PC-9 (cell line): ENCODE measurements around the gene MET. TPM values are rescaled to one million over a fixed set of nuclear protein-coding genes. Genes with fewer than 3 reads are reported as not detected.
"Not testable (repeated sequence)": the region's sequence is repeated elsewhere in the genome, so short reads cannot be mapped to it uniquely, and the experiment has no call there.

Experiments
- BruUV-seq: library from RNA; stranded (reverse); fragments of 400-500 nt; replicated peaks from 2 replicates; lab custom pipeline; 2021; lab: Mats Ljungman, UMichigan
- CTCF ChIA-PET: fragments of 300-600 bp; sonication (Branson Sonifier 250); formaldehyde crosslinking; loops from one replicate; lab custom pipeline; 2022; ENCODE audit warnings: antibody characterized with exemption; lab: Charles Lee
- POLR2A ChIA-PET: fragments of 300-600 bp; sonication (Branson Sonifier 250); formaldehyde crosslinking; loops from one replicate; lab custom pipeline; 2022; ENCODE audit warnings: antibody characterized with exemption; ENCODE audit not compliant: unreplicated experiment; lab: Charles Lee
- DNase-seq, 2 experiments: peaks; one replicate each; pipeline versions ENCODE4 v3.0.0 to v3.0.0-alpha.2; 2015 to 2022; ENCODE audit warnings: mixed read lengths in 1 of 2
- H2AFZ ChIP-seq: fragments of 200-600 bp; sonication (generic); 2 replicates; pipeline ENCODE4 v1.8.1; 2017; ENCODE audit warnings: antibody characterized with exemption
- H3F3A ChIP-seq: fragments of 200-600 bp; sonication (generic); 2 replicates; pipeline ENCODE4 v1.8.1; 2017; ENCODE audit warnings: antibody characterized with exemption, mild to moderate bottlenecking, low read depth; ENCODE audit not compliant: insufficient read depth
- H3K27ac ChIP-seq: fragments of 200-600 bp; sonication (generic); 2 replicates; pipeline ENCODE4 v1.6.1; 2016; ENCODE audit warnings: mixed run types
- H3K27me3 ChIP-seq: fragments of 200-600 bp; sonication (generic); 2 replicates; pipeline ENCODE4 v1.6.1; 2016; ENCODE audit warnings: low read depth, mixed run types; ENCODE audit not compliant: insufficient read depth
- H3K36me3 ChIP-seq: fragments of 200-600 bp; sonication (generic); 2 replicates; pipeline ENCODE4 v1.6.1; 2016; ENCODE audit warnings: low read depth, mixed run types
- H3K4me1 ChIP-seq: fragments of 200-600 bp; sonication (generic); replicated peaks from 2 replicates; pipeline ENCODE4 v1.6.1; 2016; ENCODE audit warnings: mixed run types; ENCODE audit not compliant: insufficient read depth
- H3K4me2 ChIP-seq: fragments of 200-600 bp; sonication (generic); 2 replicates; pipeline ENCODE4 v1.6.1; 2017; ENCODE audit warnings: mixed run types
- H3K4me3 ChIP-seq: fragments of 200-600 bp; sonication (generic); 2 replicates; pipeline ENCODE4 v1.6.1; 2016; ENCODE audit warnings: mixed run types
- H3K79me2 ChIP-seq: fragments of 200-600 bp; sonication (generic); 2 replicates; pipeline ENCODE4 v1.6.1; 2017; ENCODE audit warnings: low read depth, mixed run types
- H3K9me2 ChIP-seq: fragments of 200-600 bp; sonication (generic); 2 replicates; pipeline ENCODE4 v1.8.1; 2017; ENCODE audit warnings: mild to moderate bottlenecking; ENCODE audit not compliant: insufficient read depth
- H3K9me3 ChIP-seq: fragments of 200-600 bp; sonication (generic); 2 replicates; pipeline ENCODE4 v1.8.1; 2016; ENCODE audit warnings: low read depth; ENCODE audit not compliant: insufficient read depth
- H4K20me1 ChIP-seq: fragments of 200-600 bp; sonication (generic); 2 replicates; pipeline ENCODE4 v1.8.1; 2017; ENCODE audit not compliant: insufficient read depth
- CTCF ChIP-seq: fragments of 200-600 bp; sonication (generic); conservative IDR thresholded peaks from 2 replicates; pipeline ENCODE4 v1.6.1; 2017; ENCODE audit warnings: mixed run types, antibody characterized with exemption, mild to moderate bottlenecking, moderate library complexity
- EZH2 ChIP-seq: fragments of 200-600 bp; sonication (generic); IDR thresholded peaks from 2 replicates; pipeline ENCODE4 v1.8.0; 2017; ENCODE audit warnings: antibody characterized with exemption, low read depth
- intact Hi-C: fragments of 100-400 bp; cut with micrococcal nuclease; formaldehyde crosslinking; loops from one replicate; pipeline ENCODE4 v1.10.0; 2022; ENCODE audit not compliant: unreplicated experiment
- total RNA-seq: library from RNA; stranded (reverse); gene quantifications from 2 replicates; pipeline ENCODE4 v1.2.3, GENCODE V29; 2021

The MET gene
- total RNA-seq, 1 experiment from 2014 or later = 287 TPM

GRCh38 chr7:116717137-116717536, 45.1 kb downstream of the MET start:
- no peak overlapping the region for H3K4me3 ChIP-seq
- no peak for DNase-seq
- TF ChIP-seq EZH2 (no peak), CTCF (no peak)
- CTCF ChIA-PET = interaction anchor here (0.5 to 1.0 kb wide), 2 partner anchors 44 to 46 kb away, joined by 4 to 7 read pairs; no protein-coding TSS in a partner anchor
- no peaks in the 10 kb centered on the region for H3K9me3 ChIP-seq
- no peak overlapping the region for H2AFZ ChIP-seq
- no peaks in the 10 kb centered on the region for H3K27me3 ChIP-seq
- H3K79me2 ChIP-seq = peaks cover 19% of the 10 kb centered on the region
- POLR2A ChIA-PET = interaction anchor here (0.6 to 0.7 kb wide), 5 partner anchors 15 to 398 kb away, joined by 3 to 8 read pairs (median 4); no protein-coding TSS in a partner anchor
- H3K4me2 ChIP-seq = no peak overlapping the region; the same call in 1 of the 2 replicates
- no peak overlapping the region for H3K27ac ChIP-seq
- H3K9me2 ChIP-seq = no peaks in the 10 kb centered on the region
- H3F3A ChIP-seq = peaks cover 20% of the 10 kb centered on the region; the same call in 1 of the 2 replicates
- H3K4me1 ChIP-seq = peaks cover 14% of the 10 kb centered on the region
- BruUV-seq = TSS peak; percentile 31
- no peaks in the 10 kb centered on the region for H4K20me1 ChIP-seq
- H3K36me3 ChIP-seq = no peaks in the 10 kb centered on the region
- intact Hi-C loops = no loop called here

- CTCF ChIA-PET, BruUV-seq, H3K27ac ChIP-seq, H3K36me3 ChIP-seq, POLR2A ChIA-PET, H2AFZ ChIP-seq, DNase-seq, H3K9me2 ChIP-seq, H3K4me2 ChIP-seq, H3K4me3 ChIP-seq, H3K9me3 ChIP-seq, intact Hi-C loops, H4K20me1 ChIP-seq, H3K79me2 ChIP-seq, H3K27me3 ChIP-seq: not testable (repeated sequence)
- H3F3A ChIP-seq = peaks cover 14% of the 10 kb centered on the region; the same call in 1 of the 2 replicates
- peaks cover 17% of the 10 kb centered on the region for H3K4me1 ChIP-seq
Measured at GRCh38 chr7:116723959-116724529, 52.0 kb downstream of the MET start.

GRCh38 chr7:116724560-116725231, 52.7 kb downstream of the MET start:
- 0 out of 2 replicates have a peak, but pooled peaks cover 3% of the 10 kb centered on the region for H4K20me1 ChIP-seq
- no peaks in the 10 kb centered on the region for H3K9me2 ChIP-seq
- no peak for DNase-seq
- no TSS peak for BruUV-seq
- H3K27me3 ChIP-seq = no peaks in the 10 kb centered on the region
- H3K79me2 ChIP-seq = no peaks in the 10 kb centered on the region
- no peak overlapping the region for H3K27ac ChIP-seq
- no peak overlapping the region for H3K4me2 ChIP-seq
- no peak overlapping the region for H3K4me3 ChIP-seq
- H3K4me1 ChIP-seq = peaks cover 17% of the 10 kb centered on the region
- H3F3A ChIP-seq = peaks cover 14% of the 10 kb centered on the region; the same call in 1 of the 2 replicates
- no peaks in the 10 kb centered on the region for H3K36me3 ChIP-seq
- CTCF ChIA-PET = no interaction called here
- H2AFZ ChIP-seq = no peak overlapping the region
- no peak for TF ChIP-seq EZH2
- no peak for TF ChIP-seq CTCF
- H3K9me3 ChIP-seq = no peaks in the 10 kb centered on the region
- intact Hi-C loops = no loop called here
- POLR2A ChIA-PET = no interaction called here
